ENCODE results near the gene TSTD1.

GRCh38 chr1:161071886-161072371 lies 33.2 kb upstream of the TSTD1 start:
- TF ChIP-seq CTCF (IDR thresholded peaks at IDR 0.05; ENCODE audit: low read length) = peak; percentile 67
- no peak for TF ChIP-seq EZH2 (optimal IDR thresholded peaks at IDR 0.05; ENCODE audit: low read depth, low read length)
- no peak for TF ChIP-seq EZH2phosphoT487 (IDR thresholded peaks at IDR 0.05; ENCODE audit: low read length)

Data from MM.1S (cell line).